Hematopoietic multipotent progenitor cell treated with erythropoietin and hydrocortisone succinate and interleukin-3 and kit ligand, for 17 days (in vitro differentiated cells): Measurements from ENCODE around the gene RPAP3.

Source experiments
- DNase-seq: peaks from one replicate; pipeline ENCODE4 v3.0.0-alpha.2; 2015; ENCODE audit warnings: low spot score

The RPAP3 gene

GRCh38 chr12:47705566-47706425 is at the start of gene RPAP3:
Gene RPAP3, minus strand, starts transcription at chr12:47706030. Its CDS starts 3,190 bp downstream, at chr12:47702840.
- DNase-seq = peak; percentile 94

GRCh38 chr12:47754881-47755280 is 49.1 kb upstream of the RPAP3 start:
- no peak for DNase-seq

- DNase-seq = no peak
These were observed 48.3 kb upstream of the RPAP3 start for GRCh38 chr12:47754126-47754525.

GRCh38 chr12:47753021-47754001 is 47.5 kb upstream of the RPAP3 start:
- DNase-seq = no peak

GRCh38 chr12:47752552-47752951 is 46.7 kb upstream of the RPAP3 start:
- DNase-seq = no peak

- no peak for DNase-seq
These were observed 46.3 kb upstream of the RPAP3 start for GRCh38 chr12:47752121-47752520.

- no peak for DNase-seq
These were observed 45.7 kb upstream of the RPAP3 start for GRCh38 chr12:47751561-47751960.

- DNase-seq = no peak
These were observed 45.2 kb upstream of the RPAP3 start for GRCh38 chr12:47750916-47751470.

- DNase-seq = no peak
These were observed 44.5 kb upstream of the RPAP3 start for GRCh38 chr12:47750229-47750798.

GRCh38 chr12:47748899-47749298 is 43.1 kb upstream of the RPAP3 start:
- DNase-seq = no peak

GRCh38 chr12:47748507-47748828 is 42.6 kb upstream of the RPAP3 start:
- DNase-seq = no peak

- DNase-seq = no peak
These were observed 42.0 kb upstream of the RPAP3 start for GRCh38 chr12:47747596-47748506.

GRCh38 chr12:47747126-47747525 is 41.3 kb upstream of the RPAP3 start:
- no peak for DNase-seq

- DNase-seq = no peak
These were observed 40.7 kb upstream of the RPAP3 start for GRCh38 chr12:47746523-47746922.

- DNase-seq = no peak
These were observed 40.2 kb upstream of the RPAP3 start for GRCh38 chr12:47746073-47746472.

GRCh38 chr12:47745485-47746041 is 39.7 kb upstream of the RPAP3 start:
- DNase-seq = no peak

- no peak for DNase-seq
These were observed 39.1 kb upstream of the RPAP3 start for GRCh38 chr12:47744778-47745436.

- DNase-seq = peak; percentile 62
These were observed 38.3 kb upstream of the RPAP3 start for GRCh38 chr12:47744005-47744651.

- no peak for DNase-seq
These were observed 37.6 kb upstream of the RPAP3 start for GRCh38 chr12:47743311-47743860.
